MV-4-11 (cell line): ENCODE measurements around the gene CHDH.

ENCODE experiments used
- DNase-seq: peaks from one replicate; lab custom pipeline; 2025; lab: John Stamatoyannopoulos, UW

CHDH gene, protein sequence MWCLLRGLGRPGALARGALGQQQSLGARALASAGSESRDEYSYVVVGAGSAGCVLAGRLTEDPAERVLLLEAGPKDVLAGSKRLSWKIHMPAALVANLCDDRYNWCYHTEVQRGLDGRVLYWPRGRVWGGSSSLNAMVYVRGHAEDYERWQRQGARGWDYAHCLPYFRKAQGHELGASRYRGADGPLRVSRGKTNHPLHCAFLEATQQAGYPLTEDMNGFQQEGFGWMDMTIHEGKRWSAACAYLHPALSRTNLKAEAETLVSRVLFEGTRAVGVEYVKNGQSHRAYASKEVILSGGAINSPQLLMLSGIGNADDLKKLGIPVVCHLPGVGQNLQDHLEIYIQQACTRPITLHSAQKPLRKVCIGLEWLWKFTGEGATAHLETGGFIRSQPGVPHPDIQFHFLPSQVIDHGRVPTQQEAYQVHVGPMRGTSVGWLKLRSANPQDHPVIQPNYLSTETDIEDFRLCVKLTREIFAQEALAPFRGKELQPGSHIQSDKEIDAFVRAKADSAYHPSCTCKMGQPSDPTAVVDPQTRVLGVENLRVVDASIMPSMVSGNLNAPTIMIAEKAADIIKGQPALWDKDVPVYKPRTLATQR

DNA sequence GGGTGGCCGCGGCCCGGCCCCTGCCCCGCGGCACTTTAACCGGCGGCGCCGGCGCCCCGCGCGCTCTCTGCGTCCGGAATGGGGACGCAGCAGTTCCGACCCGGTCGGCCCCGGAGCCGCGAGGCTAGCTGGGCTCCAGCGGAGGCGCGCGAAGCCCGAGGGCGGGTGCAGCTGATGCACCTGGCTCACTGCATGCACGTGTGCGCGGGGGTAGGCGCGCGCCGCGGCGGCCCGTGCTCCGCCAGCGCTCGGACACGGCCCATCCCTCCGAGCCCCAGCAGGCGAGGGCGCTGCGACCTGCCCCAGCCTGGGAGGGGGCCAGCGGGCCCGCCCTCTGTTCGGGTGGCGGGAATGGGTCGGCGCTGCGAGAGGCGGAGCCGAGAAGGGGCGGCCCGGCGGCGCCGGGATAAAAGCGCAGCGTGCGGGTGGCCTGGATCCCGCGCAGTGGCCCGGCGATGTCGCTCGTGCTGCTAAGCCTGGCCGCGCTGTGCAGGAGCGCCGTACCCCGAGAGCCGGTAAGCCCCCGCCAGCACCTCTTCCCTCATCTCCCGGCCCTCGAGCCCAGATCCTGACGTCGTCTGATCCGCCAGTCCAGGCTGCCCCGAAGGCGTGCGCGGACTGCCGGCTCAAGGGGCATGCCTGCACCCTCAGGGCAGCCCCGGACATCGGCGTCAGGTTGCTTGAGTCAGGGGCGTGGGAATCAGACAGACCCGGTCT, at the start of gene CHDH, which contains the start of gene IL17RB:
CHDH (minus strand) TSS at position 286 of the 717 bp plus-strand sequence. CDS start 22,411 bp downstream, outside the sequence.
IL17RB (plus strand) TSS at position 435 of the 717 bp plus-strand sequence; CDS start at position 456, 21 bp downstream.
- no peak for DNase-seq

DNA sequence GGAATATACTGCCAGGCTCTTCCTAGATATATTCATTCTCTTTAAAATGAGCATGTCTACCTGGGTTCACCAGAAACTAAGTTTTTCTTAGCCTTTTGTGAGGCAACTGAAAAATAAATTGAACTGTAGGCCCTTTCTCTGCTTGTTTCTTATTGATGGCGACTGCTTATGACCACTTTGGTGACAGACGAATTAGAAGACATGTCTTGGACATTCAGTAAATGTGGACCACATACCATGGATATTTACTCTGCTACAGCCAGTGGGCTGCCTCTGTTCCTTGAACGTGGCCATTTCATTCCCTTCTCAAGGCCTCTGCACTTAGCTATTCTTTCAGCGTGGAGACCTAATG, 46.0 kb upstream of the CHDH start:
- no peak for DNase-seq

- DNase-seq, result peak; percentile 99
Observed at GRCh38 chr3:53891497-53892285, 45.5 kb upstream of the CHDH start, which contains the start of gene SELENOK. SELENOK (minus strand) TSS chr3:53891859.

- DNase-seq, result no peak
Observed at GRCh38 chr3:53890726-53891475, 44.7 kb upstream of the CHDH start.

- DNase-seq, result no peak
Observed at GRCh38 chr3:53888232-53888631, 42.0 kb upstream of the CHDH start.

DNA sequence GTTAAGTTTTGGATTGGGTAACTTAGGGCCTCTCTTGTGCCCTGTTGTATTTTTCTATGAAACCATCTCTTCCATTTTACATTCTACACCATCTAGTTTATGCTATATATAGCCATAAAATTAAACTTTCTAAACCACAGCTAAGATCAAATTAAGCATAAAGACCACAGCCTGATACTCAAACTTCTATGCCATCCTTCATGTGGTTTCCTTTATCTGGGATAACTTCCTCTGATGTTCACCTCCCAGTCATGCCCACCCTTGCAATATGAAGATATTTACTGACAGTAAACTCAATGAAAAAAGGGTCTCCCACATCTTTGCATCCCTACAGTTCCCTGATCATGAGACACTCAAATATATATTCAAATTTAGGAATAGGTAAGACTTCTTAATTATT, 41.2 kb upstream of the CHDH start:
- no peak for DNase-seq

- DNase-seq, result no peak
Observed at GRCh38 chr3:53885239-53885638, 39.0 kb upstream of the CHDH start.

GRCh38 chr3:53884623-53885022, 38.4 kb upstream of the CHDH start:
- DNase-seq, result no peak

GRCh38 chr3:53883008-53883407, 36.8 kb upstream of the CHDH start:
- DNase-seq, result no peak

DNA sequence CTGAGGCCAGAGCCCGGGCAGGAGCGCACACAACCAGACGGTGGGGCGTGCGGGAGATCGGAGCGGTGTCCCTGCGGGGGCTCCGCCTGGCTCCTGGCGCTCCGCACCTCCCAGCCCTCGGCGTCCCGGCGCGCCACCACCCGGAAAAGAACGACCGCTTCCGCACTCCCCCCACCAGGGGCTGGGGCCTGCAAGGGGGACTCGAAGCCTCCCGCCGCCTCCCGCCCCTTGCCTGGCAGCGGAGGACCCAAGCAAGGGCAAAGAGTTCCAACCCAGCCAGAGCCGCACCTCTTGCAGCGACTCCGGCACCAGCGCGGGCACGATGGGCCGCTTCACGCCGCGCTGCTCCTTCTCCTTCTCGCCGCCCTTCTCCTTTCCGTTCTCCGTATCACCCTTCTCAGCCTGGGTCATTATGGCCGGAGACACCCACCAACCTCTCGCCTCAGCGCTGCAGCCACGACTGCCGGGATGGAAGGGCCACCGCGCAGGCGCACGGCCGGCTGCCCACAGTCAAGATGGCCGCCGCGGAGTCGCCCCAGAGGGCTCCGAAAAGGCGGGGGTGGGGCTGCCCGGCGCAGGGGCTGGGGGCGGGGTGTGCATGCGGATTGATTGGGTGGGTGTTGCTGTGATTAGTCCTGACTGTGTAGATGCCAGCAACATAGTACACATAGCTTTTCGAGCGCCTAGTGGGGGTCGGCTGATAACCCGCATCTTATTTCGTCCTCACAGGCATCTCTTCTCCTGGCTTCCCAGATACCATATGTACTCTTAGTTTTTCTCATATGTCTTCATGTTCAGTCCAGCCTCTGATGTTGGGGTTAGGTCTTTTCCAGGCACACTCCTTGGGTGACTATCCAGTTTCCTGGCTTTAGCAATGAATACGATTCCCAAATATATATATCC, 35.7 kb upstream of the CHDH start, which contains the start of gene ACTR8:
ACTR8 (minus strand) TSS at position 462 of the 903 bp plus-strand sequence; CDS start at position 411, 51 bp downstream.
- peak; percentile 67 for DNase-seq

DNA sequence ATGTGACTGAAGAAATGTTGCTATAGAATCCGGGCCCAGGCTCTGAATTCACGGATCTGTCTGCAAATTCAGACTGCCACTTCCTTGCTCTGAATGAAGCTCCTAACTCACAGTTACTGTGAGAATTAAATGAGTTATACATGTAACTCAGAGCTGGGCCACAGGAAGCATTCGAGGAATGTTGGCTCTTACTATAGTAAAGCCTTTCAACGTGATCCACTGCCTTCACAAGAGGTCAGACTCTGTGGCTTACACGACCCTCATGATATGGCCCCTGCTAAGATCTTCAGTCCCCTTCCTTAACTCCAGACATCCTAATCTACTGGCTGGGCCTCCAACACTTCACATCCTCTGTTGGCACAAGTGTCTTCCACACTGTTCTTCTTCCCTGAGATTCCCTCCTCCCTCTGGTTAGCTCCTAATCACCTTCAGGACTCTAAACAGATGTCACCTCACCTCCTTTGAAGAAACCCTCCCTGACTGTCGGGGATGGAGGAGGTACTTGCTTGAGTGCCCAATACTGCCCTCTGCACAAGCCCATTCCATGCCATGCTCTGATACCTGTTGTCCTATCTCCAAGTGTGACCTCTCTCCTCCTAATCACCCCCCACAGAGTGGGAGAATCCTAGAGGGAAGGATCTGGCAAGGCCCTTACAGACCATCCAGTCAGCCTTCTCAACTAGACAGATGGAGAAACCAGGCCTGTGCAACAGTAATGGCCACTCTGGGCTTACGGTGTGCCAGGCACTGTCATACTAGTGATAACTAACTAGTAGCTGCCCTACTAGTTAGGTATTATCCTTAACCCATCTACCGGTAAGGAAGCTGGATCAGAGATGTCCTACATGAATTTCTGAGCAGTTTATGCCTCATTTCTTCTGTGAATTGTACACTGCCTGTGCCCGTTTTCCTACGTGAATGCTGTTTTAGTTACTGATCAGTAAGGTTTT, 34.5 kb upstream of the CHDH start:
- no peak for DNase-seq

- no peak for DNase-seq
Observed at GRCh38 chr3:53865732-53866499, 19.7 kb upstream of the CHDH start.

GRCh38 chr3:53863145-53863544, 16.9 kb upstream of the CHDH start:
- no peak for DNase-seq

GRCh38 chr3:53862241-53862640, 16.0 kb upstream of the CHDH start:
- no peak for DNase-seq

GRCh38 chr3:53860196-53860595, 14.0 kb upstream of the CHDH start:
- no peak for DNase-seq

DNA sequence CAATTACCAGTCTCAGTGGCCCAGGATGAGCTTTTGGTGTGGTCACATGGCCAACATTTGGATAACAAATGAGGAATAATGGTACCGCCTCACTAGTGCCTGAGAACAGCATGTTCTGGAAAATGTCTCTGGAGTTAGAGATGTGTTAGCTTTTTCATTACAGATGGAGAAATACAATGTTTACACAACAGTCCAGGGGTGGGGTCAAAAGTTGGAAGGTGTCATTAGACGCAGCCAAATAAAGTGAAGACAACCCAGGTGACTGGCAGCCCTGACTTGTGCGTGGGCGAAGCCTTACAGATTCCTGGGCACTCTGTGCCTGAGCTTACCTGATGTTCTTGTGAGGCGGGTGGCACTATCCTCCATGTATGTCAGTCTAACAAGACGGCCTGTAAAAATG, 13.0 kb upstream of the CHDH start:
- DNase-seq, result no peak

GRCh38 chr3:53858096-53858741, 12.0 kb upstream of the CHDH start:
- DNase-seq, result no peak

DNA sequence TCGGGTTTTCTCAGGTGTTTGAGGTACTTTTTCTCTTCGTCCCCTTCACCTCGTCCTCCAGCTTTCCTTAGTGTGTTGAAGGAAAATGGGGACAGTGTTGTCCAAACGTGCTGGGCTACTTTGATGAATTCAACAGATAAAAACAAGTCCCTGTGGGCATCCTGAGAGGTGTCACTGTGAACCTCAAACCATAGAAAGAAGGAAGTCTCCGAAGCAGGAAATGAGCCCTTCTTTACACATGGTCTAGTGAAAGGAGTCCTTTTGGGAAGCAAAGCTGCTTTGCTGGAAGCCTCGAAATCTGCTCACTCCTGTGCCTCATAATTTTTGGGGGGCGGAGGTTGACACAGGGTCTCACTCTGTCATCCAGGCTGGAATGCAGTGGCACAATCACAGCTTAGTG, 10.7 kb upstream of the CHDH start:
- DNase-seq, result peak; percentile 57
